GM12878 (cell line): ENCODE data around the gene RNF7. TPM values are rescaled to one million over a fixed set of nuclear protein-coding genes. Genes with fewer than 3 reads are reported as not detected.

Source experiments
- ATAC-seq: fragments of 200-7000 bp; cut with Tn5 transposase; 3 replicates; pipeline ENCODE4 v1.9.1; 2020; ENCODE audit warnings: mild to moderate bottlenecking, moderate library complexity
- BruUV-seq: library from RNA; stranded (reverse); fragments of 400-500 nt; replicated peaks from 2 replicates; lab custom pipeline; 2021; lab: Mats Ljungman, UMichigan
- CTCF ChIA-PET: fragments of 300-600 bp; sonication (Branson Sonifier 250); formaldehyde crosslinking; extraction: SDS; loops from one replicate; lab custom pipeline; 2021; ENCODE audit warnings: inconsistent platforms; lab: Yijun Ruan, JAX
- POLR2A ChIA-PET: fragments of 350-600 bp; formaldehyde crosslinking; extraction: SDS; loops from one replicate; lab custom pipeline; 2021; ENCODE audit warnings: inconsistent platforms; lab: Charles Lee
- RAD21 ChIA-PET: fragments of 300-600 bp; sonication (Branson Sonifier 250); formaldehyde crosslinking; loops from one replicate; lab custom pipeline; 2023; ENCODE audit warnings: antibody characterized with exemption; ENCODE audit not compliant: unreplicated experiment; lab: Charles Lee
- SMC1A ChIA-PET: fragments of 300-600 bp; sonication (Branson Sonifier 250); formaldehyde crosslinking; loops from one replicate; lab custom pipeline; 2023; ENCODE audit not compliant: unreplicated experiment, uncharacterized antibody; lab: Charles Lee
- DNase-seq: peaks from one replicate; pipeline ENCODE4 v3.0.0-alpha.2; 2011; ENCODE audit warnings: low read depth, low spot score
- FAIRE-seq: peaks from 3 replicates; lab custom pipeline; 2011; peaks lifted over from hg19 to GRCh38; lab: Jason Lieb, UNC
- H2AFZ ChIP-seq: 2 replicates; pipeline ENCODE4 v1.6.0; 2011; ENCODE audit warnings: low read depth, low read length, control low read depth; ENCODE audit not compliant: control insufficient read depth
- H3K27ac ChIP-seq: 2 replicates; pipeline ENCODE4 v1.5.1; 2011; ENCODE audit warnings: control low read depth; ENCODE audit not compliant: control insufficient read depth, insufficient read depth
- H3K27me3 ChIP-seq, 2 experiments: replicated peaks in 1 of 2; 2 replicates each; pipeline versions ENCODE4 v1.6.0 to v1.6.1; 2011; ENCODE audit warnings: low read length in 1 of 2; ENCODE audit not compliant: control insufficient read depth in 2 of 2, insufficient read depth in 2 of 2
- H3K36me3 ChIP-seq, 2 experiments: 2 replicates each; pipeline ENCODE4 v1.5.1; 2011; ENCODE audit warnings: low read length in 1 of 2; ENCODE audit not compliant: control insufficient read depth in 2 of 2, insufficient read depth in 2 of 2
- H3K4me1 ChIP-seq: 2 replicates; pipeline ENCODE4 v1.6.1; 2011; ENCODE audit warnings: mild to moderate bottlenecking, low read length, moderate library complexity, mixed read lengths; ENCODE audit not compliant: control insufficient read depth, insufficient read depth
- H3K4me2 ChIP-seq: 2 replicates; pipeline ENCODE4 v1.6.0; 2011; ENCODE audit warnings: control low read depth; ENCODE audit not compliant: control insufficient read depth, insufficient read depth
- H3K4me3 ChIP-seq: fragments of 200-600 bp; sonication (generic); 2 replicates; pipeline ENCODE4 v1.5.1; 2016
- H3K79me2 ChIP-seq: 2 replicates; pipeline ENCODE4 v1.6.0; 2011; ENCODE audit warnings: low read length; ENCODE audit not compliant: control insufficient read depth, insufficient read depth
- H3K9ac ChIP-seq: 2 replicates; pipeline ENCODE4 v1.8.0; 2011; ENCODE audit warnings: low read length, control low read depth, mixed read lengths; ENCODE audit not compliant: control insufficient read depth, insufficient read depth
- H3K9me3 ChIP-seq: replicated peaks from 3 replicates; pipeline ENCODE4 v1.5.1; 2011; ENCODE audit warnings: mild to moderate bottlenecking, low read length; ENCODE audit not compliant: control insufficient read depth, insufficient read depth
- H4K20me1 ChIP-seq: 2 replicates; pipeline ENCODE4 v1.6.0; 2011; ENCODE audit not compliant: control insufficient read depth, insufficient read depth
- EZH2 ChIP-seq: IDR thresholded peaks from 2 replicates; pipeline ENCODE4 v1.6.1; 2012; ENCODE audit warnings: low read depth, mild to moderate bottlenecking, control low read depth, inconsistent platforms, low read length, borderline replicate concordance; ENCODE audit not compliant: control insufficient read depth
- FOS ChIP-seq: IDR thresholded peaks from 3 replicates; pipeline ENCODE4 v1.6.1; 2011; ENCODE audit warnings: borderline replicate concordance; ENCODE audit not compliant: insufficient read length; ENCODE audit errors: extremely low read depth
- RAD51 ChIP-seq: fragments of 450-650 bp; IDR thresholded peaks from 2 replicates; pipeline ENCODE4 v1.6.1; 2016; ENCODE audit warnings: moderate library complexity, mild to moderate bottlenecking, inconsistent platforms
- SMAD5 ChIP-seq: IDR thresholded peaks from 2 replicates; pipeline ENCODE4 v1.6.1; 2016; ENCODE audit warnings: antibody characterized with exemption, low read depth
- SUPT20H ChIP-seq: IDR thresholded peaks from 2 replicates; pipeline ENCODE4 v1.6.1; 2011; ENCODE audit warnings: low read depth, mild to moderate bottlenecking, low read length, moderate library complexity, borderline replicate concordance; ENCODE audit not compliant: control insufficient read depth
- TAF1 ChIP-seq: IDR thresholded peaks from 2 replicates; pipeline ENCODE4 v1.6.1; 2011; ENCODE audit warnings: mild to moderate bottlenecking, low read depth, low read length, borderline replicate concordance
- TARDBP ChIP-seq: IDR thresholded peaks from 2 replicates; pipeline ENCODE4 v1.6.1; 2016; ENCODE audit warnings: borderline replicate concordance
- TCF12 ChIP-seq: IDR thresholded peaks from 2 replicates; pipeline ENCODE4 v1.6.1; 2011; ENCODE audit warnings: low read depth, mild to moderate bottlenecking, low read length
- YBX1 ChIP-seq: fragments of 450-650 bp; IDR thresholded peaks from 2 replicates; pipeline ENCODE4 v1.6.1; 2016; ENCODE audit warnings: antibody characterized with exemption
- ZNF207 ChIP-seq: fragments of 450-650 bp; IDR thresholded peaks from 2 replicates; pipeline ENCODE4 v1.6.1; 2014; ENCODE audit warnings: antibody characterized with exemption, mild to moderate bottlenecking, borderline replicate concordance
- WGBS: methylation state at CpG from one replicate; pipeline ENCODE4 v1.1.6; 2016; ENCODE audit warnings: low lambda C conversion rate; ENCODE audit not compliant: insufficient replicate concordance, insufficient coverage; ENCODE audit errors: missing lambda C conversion rate; 5-methylcytosine and 5-hydroxymethylcytosine counted together
- in situ Hi-C: fragments of 300-500 bp; cut with MboI; formaldehyde crosslinking; loops from 9 replicates; pipeline ENCODE4 v1.14.3; 2018; ENCODE audit warnings: mixed read lengths
- intact Hi-C: fragments of 100-400 bp; cut with micrococcal nuclease; formaldehyde crosslinking; loops from one replicate; pipeline ENCODE4 v1.14.2; 2022; ENCODE audit not compliant: unreplicated experiment
- polyA plus RNA-seq, 11 experiments: library from polyadenylated mRNA; depleted of rRNA in 4 of 11; unstranded in 6 of 11; stranded (reverse) in 5 of 11; fragments of >200 nt; fragmentation: Nextera tagmentation in 4 of 11; fragmentation: Illumina TruSeq in 1 of 11; extraction: Ambion mirVana in 4 of 11; extraction: Trizol in 1 of 11; gene quantifications; 1 replicate in 1 of 11; 2 replicates in 10 of 11; pipeline versions ENCODE4 v1.2.1 to v1.2.3, GENCODE V29; 2011 to 2016; ENCODE audit warnings: inconsistent platforms in 2 of 11, missing spikeins in 2 of 11, low read depth in 1 of 11
- total RNA-seq, 4 experiments: library from RNA; depleted of rRNA in 3 of 4; stranded (reverse); fragments of >200 nt in 3 of 4; fragmentation: Illumina TruSeq in 1 of 4; extraction: Trizol in 1 of 4; gene quantifications; 2 replicates each; pipeline versions ENCODE4 v1.2.1 to v1.2.3, GENCODE V29; 2013 to 2021
- TF ChIP-seq, protein P1 (sequence below): IDR thresholded peaks from 2 replicates; pipeline ENCODE4 v1.6.1; 2012; ENCODE audit warnings: mild to moderate bottlenecking, low read depth, low read length
- TF ChIP-seq, protein P2 (sequence below): fragments of 150-350 bp; IDR thresholded peaks from 2 replicates; pipeline ENCODE4 v1.6.1; 2016; ENCODE audit warnings: low read depth, low read length
- TF ChIP-seq, protein P3 (sequence below): IDR thresholded peaks from 2 replicates; pipeline ENCODE4 v1.6.1; 2012; ENCODE audit warnings: low read depth, low read length, improper control_type of control experiment
- TF ChIP-seq, protein P4 (sequence below): fragments of 450-650 bp; IDR thresholded peaks from 2 replicates; pipeline ENCODE4 v1.6.1; 2017; ENCODE audit warnings: mild to moderate bottlenecking

Gene RNF7
- total and polyA plus RNA-seq, 10 of the 15 experiments (the other 5 are each of a cell fraction or from before 2014, with no cell fraction given), result 36.0 to 146 (median 76.4) TPM

DNA sequence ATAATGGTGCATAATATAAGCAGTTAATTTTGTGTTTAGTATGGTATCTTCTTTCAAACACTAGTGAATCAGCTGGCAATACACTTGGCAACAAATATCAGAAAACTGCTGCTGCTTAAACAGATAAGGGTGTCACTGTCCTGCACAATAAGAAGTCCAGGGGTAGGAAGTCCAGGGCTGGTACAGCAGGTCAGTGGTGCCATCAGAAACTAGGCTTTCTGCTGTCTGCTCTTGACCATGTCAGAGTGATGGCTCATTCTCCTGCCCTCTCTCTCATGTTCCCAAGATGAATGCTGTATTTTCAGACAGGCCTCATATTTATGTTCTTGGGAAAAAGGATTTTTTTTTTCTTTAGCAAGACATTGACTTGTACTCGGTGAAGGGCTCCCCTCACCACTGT lies 15.9 kb downstream of the RNF7 start:
- POLR2A ChIA-PET, result no interaction called here
- DNase-seq, result no peak

More for the DNA sequence above, 15.9 kb downstream of the RNF7 start:
- no peaks in the 10 kb centered on the region for H3K9me3 ChIP-seq
- H2AFZ ChIP-seq, result no peak overlapping the region
- H3K27ac ChIP-seq, result no peak overlapping the region
- no peaks in the 10 kb centered on the region for H3K4me1 ChIP-seq
- TF ChIP-seq FOS, result no peak
- TF ChIP-seq, protein P1, sequence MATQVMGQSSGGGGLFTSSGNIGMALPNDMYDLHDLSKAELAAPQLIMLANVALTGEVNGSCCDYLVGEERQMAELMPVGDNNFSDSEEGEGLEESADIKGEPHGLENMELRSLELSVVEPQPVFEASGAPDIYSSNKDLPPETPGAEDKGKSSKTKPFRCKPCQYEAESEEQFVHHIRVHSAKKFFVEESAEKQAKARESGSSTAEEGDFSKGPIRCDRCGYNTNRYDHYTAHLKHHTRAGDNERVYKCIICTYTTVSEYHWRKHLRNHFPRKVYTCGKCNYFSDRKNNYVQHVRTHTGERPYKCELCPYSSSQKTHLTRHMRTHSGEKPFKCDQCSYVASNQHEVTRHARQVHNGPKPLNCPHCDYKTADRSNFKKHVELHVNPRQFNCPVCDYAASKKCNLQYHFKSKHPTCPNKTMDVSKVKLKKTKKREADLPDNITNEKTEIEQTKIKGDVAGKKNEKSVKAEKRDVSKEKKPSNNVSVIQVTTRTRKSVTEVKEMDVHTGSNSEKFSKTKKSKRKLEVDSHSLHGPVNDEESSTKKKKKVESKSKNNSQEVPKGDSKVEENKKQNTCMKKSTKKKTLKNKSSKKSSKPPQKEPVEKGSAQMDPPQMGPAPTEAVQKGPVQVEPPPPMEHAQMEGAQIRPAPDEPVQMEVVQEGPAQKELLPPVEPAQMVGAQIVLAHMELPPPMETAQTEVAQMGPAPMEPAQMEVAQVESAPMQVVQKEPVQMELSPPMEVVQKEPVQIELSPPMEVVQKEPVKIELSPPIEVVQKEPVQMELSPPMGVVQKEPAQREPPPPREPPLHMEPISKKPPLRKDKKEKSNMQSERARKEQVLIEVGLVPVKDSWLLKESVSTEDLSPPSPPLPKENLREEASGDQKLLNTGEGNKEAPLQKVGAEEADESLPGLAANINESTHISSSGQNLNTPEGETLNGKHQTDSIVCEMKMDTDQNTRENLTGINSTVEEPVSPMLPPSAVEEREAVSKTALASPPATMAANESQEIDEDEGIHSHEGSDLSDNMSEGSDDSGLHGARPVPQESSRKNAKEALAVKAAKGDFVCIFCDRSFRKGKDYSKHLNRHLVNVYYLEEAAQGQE, result no peak
- no peak for TF ChIP-seq EZH2
- no peak for TF ChIP-seq TCF12
- no peak for TF ChIP-seq SMAD5
- no peak for TF ChIP-seq TAF1
- TF ChIP-seq, protein P2, sequence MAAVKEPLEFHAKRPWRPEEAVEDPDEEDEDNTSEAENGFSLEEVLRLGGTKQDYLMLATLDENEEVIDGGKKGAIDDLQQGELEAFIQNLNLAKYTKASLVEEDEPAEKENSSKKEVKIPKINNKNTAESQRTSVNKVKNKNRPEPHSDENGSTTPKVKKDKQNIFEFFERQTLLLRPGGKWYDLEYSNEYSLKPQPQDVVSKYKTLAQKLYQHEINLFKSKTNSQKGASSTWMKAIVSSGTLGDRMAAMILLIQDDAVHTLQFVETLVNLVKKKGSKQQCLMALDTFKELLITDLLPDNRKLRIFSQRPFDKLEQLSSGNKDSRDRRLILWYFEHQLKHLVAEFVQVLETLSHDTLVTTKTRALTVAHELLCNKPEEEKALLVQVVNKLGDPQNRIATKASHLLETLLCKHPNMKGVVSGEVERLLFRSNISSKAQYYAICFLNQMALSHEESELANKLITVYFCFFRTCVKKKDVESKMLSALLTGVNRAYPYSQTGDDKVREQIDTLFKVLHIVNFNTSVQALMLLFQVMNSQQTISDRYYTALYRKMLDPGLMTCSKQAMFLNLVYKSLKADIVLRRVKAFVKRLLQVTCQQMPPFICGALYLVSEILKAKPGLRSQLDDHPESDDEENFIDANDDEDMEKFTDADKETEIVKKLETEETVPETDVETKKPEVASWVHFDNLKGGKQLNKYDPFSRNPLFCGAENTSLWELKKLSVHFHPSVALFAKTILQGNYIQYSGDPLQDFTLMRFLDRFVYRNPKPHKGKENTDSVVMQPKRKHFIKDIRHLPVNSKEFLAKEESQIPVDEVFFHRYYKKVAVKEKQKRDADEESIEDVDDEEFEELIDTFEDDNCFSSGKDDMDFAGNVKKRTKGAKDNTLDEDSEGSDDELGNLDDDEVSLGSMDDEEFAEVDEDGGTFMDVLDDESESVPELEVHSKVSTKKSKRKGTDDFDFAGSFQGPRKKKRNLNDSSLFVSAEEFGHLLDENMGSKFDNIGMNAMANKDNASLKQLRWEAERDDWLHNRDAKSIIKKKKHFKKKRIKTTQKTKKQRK, result no peak
- no peak for TF ChIP-seq ZNF207
- TF ChIP-seq, protein P3, sequence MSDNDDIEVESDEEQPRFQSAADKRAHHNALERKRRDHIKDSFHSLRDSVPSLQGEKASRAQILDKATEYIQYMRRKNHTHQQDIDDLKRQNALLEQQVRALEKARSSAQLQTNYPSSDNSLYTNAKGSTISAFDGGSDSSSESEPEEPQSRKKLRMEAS, result no peak
- TF ChIP-seq TARDBP, result no peak
- no peak for TF ChIP-seq SUPT20H
- TF ChIP-seq, protein P4, sequence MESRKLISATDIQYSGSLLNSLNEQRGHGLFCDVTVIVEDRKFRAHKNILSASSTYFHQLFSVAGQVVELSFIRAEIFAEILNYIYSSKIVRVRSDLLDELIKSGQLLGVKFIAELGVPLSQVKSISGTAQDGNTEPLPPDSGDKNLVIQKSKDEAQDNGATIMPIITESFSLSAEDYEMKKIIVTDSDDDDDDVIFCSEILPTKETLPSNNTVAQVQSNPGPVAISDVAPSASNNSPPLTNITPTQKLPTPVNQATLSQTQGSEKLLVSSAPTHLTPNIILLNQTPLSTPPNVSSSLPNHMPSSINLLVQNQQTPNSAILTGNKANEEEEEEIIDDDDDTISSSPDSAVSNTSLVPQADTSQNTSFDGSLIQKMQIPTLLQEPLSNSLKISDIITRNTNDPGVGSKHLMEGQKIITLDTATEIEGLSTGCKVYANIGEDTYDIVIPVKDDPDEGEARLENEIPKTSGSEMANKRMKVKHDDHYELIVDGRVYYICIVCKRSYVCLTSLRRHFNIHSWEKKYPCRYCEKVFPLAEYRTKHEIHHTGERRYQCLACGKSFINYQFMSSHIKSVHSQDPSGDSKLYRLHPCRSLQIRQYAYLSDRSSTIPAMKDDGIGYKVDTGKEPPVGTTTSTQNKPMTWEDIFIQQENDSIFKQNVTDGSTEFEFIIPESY, result no peak
- no peak for TF ChIP-seq YBX1
- TF ChIP-seq RAD51, result no peak
- in situ Hi-C loops (no loop called here), intact Hi-C loops (no loop called here)
- no TSS peak for BruUV-seq
- ChIA-PET RAD21 (no interaction called here), CTCF (interaction anchor here (1.1 kb wide), 1 partner anchor 10 kb away, joined by 3 read pairs; no protein-coding TSS in a partner anchor), SMC1A (no interaction called here)
- H3K4me3 ChIP-seq, result no peak overlapping the region
- no peaks in the 10 kb centered on the region for H3K36me3 ChIP-seq
- H4K20me1 ChIP-seq, result no peaks in the 10 kb centered on the region
- no peak overlapping the region for H3K4me2 ChIP-seq
- H3K9ac ChIP-seq, result no peak overlapping the region
- no peaks in the 10 kb centered on the region for H3K27me3 ChIP-seq
- no peaks in the 10 kb centered on the region for H3K79me2 ChIP-seq
- FAIRE-seq (no peak), ATAC-seq (no peak)
- 89% methylated on average over 1 of the region's 1 CpG for WGBS
